Fibroblast of the aortic adventitia (primary cell): Measurements from ENCODE around the gene CHD5. TPM values are rescaled to one million over a fixed set of nuclear protein-coding genes. Genes with fewer than 3 reads are reported as not detected.

Experiments used
- DNase-seq: peaks from one replicate; pipeline ENCODE4 v3.0.0-alpha.2; 2010; ENCODE audit warnings: low read depth
- H3K4me3 ChIP-seq: 2 replicates; pipeline ENCODE4 v1.5.1; 2011; ENCODE audit warnings: low read depth, mild to moderate bottlenecking, control low read depth, low read length, moderate library complexity
- CTCF ChIP-seq: IDR thresholded peaks from 2 replicates; pipeline ENCODE4 v1.5.1; 2011; ENCODE audit warnings: mild to moderate bottlenecking, low read length, control low read depth, inconsistent platforms; ENCODE audit not compliant: insufficient read depth
- total RNA-seq: library from RNA; depleted of rRNA; stranded (reverse); fragments of >200 nt; gene quantifications from 2 replicates; pipeline ENCODE4 v1.2.3, GENCODE V29; 2012; ENCODE audit warnings: low replicate concordance

CHD5 gene
- total RNA-seq, 1 donor = 0.09 TPM

DNA sequence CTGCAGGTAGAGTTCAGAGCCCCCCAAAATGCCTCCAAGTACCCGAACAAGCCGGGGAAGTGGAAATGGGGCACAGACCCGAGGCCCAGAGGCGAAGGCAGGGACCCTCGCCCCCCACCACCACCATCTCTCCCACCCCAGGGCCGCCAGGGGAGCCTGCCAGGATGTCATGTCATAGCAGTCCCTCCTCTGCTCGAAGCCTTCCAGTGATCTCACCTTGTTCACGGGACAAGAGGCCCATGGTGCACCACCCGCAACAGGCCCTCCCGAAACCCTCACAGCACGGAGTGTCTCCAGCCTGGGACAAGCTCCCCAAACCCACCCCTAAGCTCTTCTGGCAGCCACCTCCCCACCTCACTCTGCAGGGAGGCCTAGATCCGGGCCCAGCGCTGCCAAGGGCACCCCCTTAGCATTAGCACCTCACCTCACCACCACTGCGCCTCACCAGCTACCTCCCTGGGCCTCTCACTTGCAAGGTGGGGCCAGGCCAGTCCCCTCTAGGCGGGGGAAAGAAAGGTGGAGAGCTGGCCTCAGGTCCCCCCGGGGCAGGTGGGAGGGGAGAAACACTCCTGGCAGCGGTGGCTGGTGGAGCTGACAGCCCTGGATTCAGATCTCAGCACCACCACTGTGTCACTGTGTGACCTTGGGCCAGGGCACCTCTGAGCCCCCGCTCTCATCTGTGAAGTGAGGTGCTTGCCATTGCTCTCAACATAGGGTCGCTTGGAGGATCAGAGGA, 13.3 kb downstream of the CHD5 start:
- no peak for DNase-seq
- no peak overlapping the region for H3K4me3 ChIP-seq
- no peak for TF ChIP-seq CTCF

DNA sequence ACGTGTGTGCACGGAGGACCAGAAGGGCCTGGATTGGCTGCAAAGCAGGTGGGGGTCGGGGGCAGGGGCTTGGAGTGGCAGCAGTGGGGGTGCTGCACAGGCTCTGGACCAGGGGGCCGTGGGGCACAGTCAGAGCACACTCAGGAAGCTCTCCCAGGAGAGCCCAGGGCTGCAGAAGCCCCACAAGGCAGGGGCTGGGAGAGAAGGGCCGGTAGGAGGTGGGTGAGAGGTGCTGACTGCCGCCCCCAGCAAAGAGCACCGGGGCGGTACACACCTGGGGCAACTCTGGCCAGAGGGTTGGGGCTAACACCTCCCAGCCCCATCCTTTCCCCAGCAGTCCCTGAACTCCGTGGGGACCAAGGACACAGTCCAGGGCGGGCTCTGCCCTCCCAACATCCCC, 13.9 kb downstream of the CHD5 start:
- TF ChIP-seq CTCF = no peak
- no peak for DNase-seq
- no peak overlapping the region for H3K4me3 ChIP-seq

- no peak for DNase-seq
- TF ChIP-seq CTCF = no peak
- no peak overlapping the region for H3K4me3 ChIP-seq
These were observed 14.6 kb downstream of the CHD5 start for GRCh38 chr1:6165441-6165985.

- no peak for TF ChIP-seq CTCF
- H3K4me3 ChIP-seq = no peak overlapping the region
- no peak for DNase-seq
These were observed 15.1 kb downstream of the CHD5 start for GRCh38 chr1:6165027-6165426.

DNA sequence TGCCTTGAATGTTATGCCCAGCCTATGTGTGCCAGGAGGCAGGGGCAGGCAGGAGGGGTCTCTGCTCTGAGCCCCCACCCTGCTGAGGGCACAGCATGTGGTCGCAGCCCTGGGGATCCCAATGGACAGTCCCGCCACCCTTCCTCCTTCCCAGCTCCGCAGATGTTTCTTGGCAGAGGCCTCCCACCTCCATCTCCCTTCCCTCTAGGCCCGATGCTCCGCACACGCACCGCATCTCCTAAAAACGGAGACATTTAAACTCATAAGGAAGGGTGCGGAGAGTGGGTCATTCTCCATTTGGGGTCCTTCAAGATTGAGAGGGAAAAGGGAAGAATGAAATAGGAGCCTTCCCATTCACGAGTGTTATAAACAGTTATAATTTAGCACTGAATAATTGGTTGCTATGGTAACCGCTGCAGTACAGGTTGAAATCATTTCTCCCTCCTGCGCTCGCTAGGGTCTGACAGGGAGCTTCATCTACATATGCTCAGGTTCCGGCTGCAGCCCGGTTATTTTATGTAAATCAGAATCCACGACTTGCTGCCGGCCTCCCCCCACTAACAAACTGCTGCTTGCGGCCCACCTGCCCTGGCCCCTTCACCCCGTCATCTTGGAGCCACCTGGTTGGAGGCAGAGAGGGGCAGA, 16.0 kb downstream of the CHD5 start:
- no peak for TF ChIP-seq CTCF
- H3K4me3 ChIP-seq = no peak overlapping the region
- DNase-seq = no peak

GRCh38 chr1:6163191-6163972, 16.7 kb downstream of the CHD5 start:
- no peak for DNase-seq
- TF ChIP-seq CTCF = no peak
- H3K4me3 ChIP-seq = no peak overlapping the region
